GM21528 (cell line): ENCODE measurements around the gene ZNF69.
A peak's percentile ranks its signal among the peaks of the same experiment; 100 is the strongest.
"Not testable (repeated sequence)": the region's sequence is repeated elsewhere in the genome, so short reads cannot be mapped to it uniquely, and the experiment has no call there.

Experiments used
- ATAC-seq: cut with Tn5 transposase; IDR thresholded peaks from one replicate; pipeline ENCODE4 v1.9.1; 2021; ENCODE audit warnings: mild to moderate bottlenecking, moderate library complexity; ENCODE audit not compliant: unreplicated experiment, low FRiP score

Gene ZNF69

GRCh38 chr19:11890634-11891033 lies 3.1 kb downstream of the ZNF69 start:
- no peak for ATAC-seq

DNA sequence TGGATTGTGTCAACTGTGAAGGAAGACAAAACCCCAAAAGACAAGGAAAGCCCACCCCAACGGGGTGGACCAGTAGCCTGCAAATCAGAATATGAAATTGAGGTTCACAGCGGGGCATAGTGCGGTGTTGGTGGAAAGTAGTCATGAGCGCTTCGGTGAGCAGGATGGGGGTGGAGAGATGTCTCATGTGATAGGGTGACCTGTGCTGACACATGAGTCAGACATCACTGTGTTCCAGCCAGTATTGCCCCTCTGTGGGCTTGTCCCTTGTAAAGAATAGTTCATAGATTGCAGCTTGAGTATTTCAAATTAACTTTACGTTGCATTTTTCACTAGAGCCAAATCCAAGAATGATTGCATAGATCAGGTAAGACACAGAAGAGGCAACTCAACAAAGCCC lies 7.3 kb downstream of the ZNF69 start:
- no peak for ATAC-seq

GRCh38 chr19:11902228-11902627 lies 14.6 kb downstream of the ZNF69 start:
- no peak for ATAC-seq

DNA sequence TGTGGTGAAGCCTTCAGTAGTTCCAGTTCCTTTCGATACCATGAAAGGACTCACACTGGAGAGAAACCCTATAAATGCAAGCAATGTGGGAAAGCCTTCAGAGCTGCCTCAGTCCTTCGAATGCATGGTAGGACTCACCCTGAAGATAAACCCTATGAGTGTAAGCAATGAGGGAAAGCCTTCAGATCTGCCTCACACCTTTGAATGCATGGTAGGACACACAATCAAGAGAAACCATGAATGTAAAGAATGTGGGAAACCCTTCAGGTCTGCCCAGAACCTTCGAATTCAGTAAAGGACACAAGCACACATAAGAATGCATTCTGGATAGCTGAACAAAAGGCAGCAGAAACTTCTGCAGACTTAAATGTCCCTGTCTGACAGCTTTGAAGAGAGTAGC lies 18.3 kb downstream of the ZNF69 start:
- no peak for ATAC-seq

GRCh38 chr19:11911937-11912336 lies 24.4 kb downstream of the ZNF69 start:
- not testable (repeated sequence) for ATAC-seq

DNA sequence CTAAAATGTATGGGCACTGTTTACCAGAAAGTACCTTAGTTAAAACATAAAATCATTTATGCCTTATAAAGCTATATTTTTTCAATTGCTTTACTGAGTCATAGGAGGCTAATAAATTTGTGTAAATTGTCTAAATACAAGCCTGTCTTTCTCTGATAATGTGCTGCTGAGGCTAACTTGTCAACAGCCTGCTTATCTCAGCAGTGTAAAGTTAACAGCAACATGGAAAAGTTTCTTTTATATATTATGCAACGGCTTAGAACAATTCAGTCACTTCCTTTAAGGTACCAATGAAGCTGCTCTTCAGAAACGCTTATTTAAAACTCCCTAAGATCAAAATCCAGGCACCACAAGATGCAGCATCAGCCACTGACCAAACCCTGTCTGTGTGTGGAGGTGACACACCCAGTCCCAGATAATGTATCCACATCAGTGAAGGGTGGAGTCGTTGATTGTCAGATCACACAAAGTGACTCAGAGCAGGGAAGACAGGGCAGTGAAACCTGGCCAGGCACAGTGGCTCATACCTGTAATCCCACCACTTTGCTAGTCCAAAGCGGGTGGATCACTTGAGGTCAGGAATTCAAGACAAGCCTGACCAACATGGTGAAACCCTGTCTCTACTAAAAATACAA lies 27.0 kb downstream of the ZNF69 start:
- not testable (repeated sequence) for ATAC-seq

DNA sequence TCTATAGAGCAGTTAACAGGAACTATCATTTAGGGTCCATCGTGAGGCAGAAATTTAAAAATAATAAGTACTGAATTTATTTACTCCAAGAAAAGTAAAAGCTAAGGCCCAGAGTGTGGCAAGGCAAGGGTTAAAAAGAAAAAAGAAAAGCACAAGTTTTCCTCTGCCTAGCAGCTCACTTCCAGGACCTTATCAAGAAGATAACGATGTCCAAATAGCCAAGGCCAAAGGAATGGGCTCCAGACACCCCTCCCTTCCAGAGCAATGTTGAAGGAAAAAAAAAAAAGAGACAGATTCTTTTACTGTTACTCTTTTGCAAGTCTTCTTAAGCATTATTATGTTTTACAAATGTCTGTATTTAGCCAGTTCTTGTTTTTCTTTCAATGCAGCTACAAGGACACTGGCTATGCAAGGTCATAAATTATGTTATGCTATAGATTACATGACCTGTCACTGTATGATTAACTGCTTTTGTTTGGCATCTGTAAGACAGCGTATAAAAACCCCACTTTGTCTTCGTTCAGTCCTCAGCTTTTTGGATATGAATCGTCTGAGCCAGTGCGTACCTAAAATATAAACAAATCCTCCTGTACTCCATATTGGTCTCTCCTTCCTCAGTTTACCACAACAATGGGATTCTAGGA lies 34.4 kb downstream of the ZNF69 start:
- no peak for ATAC-seq

DNA sequence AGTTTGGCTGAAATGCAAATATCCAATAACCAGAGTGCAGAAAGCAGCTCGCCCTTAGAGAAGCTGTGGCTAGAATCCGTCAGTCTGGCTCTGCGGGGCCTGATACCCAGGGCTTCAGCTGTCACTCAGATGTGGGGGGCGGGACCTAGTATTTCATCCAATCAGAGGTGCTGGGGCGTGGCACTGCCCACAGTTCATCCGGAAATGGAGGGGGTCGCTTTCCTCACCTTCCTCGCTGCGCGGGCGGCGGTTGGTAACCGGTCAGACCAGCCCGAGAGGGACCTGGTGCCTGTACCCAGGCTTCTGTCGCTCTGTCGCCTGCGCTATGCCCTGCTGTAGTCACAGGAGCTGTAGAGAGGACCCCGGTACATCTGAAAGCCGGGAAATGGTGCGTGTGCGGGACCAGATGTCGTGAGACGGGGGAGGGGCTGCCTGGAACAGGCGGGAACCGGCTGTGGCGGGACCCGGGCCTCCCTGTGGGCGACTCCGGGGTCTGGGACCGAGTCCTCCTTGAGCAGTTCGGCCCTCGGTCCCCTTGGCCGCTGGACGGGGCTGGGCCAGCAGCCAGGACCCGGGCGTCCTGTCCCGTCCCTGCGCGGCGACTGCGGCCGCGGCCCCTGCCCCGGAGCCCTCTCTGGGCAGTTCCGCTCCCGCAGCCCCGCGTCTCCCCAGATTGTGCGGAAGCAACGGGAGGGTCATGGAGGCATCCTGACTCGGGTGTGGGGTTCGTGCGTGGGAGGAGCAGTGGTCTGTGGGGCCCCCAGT lies 37.5 kb downstream of the ZNF69 start, which contains the start of gene ZNF700:
Gene ZNF700 (plus strand): TSS at position 222 of the 765 bp plus-strand sequence. CDS start 104 bp downstream, at position 326.
- ATAC-seq, result peak; percentile 89

DNA sequence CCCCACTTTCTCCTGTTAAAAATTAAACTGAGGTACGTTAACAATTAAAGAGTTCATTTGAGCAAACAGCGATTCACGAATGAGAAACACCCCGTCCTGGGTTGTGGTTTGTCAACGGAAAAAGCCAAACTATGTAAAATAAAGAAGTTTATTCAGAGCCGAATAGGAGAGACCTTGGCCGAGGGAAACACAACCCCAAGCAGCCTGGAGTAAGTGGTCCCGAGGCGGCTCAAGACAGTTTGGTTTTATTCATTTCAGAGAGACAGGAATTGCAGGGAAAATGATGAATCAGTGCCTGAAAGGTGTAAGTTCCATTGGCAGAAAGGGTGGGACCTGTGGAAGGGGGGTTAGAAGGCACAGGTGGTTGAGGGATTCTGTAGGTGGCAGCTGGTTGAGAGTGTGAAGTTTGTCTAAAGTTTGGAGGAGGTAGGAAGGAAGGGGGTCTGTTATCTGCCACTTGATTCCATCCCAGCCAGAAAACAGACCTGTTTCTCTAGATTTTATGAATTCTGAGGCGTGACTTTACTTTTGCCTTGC lies 38.1 kb downstream of the ZNF69 start:
- not testable (repeated sequence) for ATAC-seq

DNA sequence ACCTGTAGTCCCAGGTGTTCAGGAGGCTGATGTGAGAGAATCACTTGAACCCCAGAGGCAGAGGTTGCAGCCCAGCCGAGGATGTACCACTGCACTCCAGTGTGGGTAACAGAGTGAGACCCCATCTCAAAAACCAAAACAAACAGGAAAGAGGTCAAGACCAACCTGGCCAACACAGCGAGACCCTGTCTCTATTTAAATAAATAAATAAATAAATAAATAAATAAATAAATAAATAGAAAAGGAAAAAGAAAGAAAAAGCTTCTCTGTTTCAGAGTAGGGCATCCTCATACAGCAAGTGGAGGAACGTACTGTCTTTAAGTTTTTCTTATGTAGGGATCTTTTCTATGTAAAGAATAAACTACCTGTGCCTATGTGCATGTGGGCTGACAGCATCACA lies 39.6 kb downstream of the ZNF69 start:
- no peak for ATAC-seq

DNA sequence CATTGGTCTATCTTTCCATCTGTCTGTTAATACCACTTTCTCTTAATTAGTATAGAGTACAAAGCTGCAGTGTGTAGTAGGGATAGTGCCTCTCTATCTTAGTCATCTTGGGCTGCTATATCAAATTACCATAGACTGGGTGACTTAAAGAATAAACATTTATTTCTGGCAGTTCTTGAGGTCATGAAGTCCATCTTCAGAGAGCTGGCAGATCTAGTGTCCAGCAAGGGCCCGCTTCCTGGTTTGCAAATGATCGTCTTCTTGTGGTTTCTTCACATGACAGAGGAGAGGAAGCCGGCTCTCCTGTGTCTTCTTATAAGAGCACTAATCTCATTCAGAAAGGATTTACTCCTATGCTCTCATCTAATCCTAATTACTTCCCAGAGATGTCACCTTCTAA lies 43.5 kb downstream of the ZNF69 start:
- ATAC-seq, result no peak

DNA sequence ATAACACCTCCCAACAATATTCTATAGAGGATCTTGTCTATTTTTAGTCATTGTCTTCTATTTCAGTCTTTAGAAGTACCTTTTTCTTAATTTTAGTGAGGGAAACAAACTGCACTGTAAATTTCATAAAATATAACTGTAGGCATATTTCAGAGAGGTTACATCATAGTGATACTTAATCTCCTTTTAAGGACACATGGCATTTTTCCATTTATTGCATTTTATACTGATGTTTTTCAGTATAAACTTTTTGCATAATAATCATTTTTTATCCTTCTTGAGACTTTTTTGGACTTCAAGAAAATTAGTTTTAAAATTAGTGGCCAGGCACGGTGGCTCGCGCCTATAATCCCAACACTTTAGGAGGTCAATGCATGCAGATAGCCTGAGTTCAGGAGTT lies 43.9 kb downstream of the ZNF69 start:
- no peak for ATAC-seq

- not testable (repeated sequence) for ATAC-seq
Observed at GRCh38 chr19:11935829-11936228, 48.2 kb downstream of the ZNF69 start.

DNA sequence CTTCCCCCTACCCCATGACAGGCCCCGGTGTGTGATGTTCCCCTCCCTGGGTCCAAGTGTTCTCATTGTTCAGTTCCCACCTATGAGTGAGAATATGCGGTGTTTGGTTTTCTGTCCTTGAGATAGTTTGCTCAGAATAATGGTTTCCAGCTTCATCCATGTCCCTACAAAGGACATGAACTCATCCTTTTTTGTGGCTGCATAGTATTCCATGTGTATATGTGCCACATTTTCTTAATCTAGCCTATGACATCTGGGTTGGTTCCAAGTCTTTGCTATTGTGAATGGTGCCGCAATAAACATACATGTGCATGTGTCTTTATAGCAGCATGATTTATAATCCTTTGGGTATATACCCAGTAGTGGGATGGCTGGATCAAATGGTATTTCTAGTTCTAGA lies 50.8 kb downstream of the ZNF69 start:
- not testable (repeated sequence) for ATAC-seq

- ATAC-seq, result not testable (repeated sequence)
Observed at GRCh38 chr19:11941361-11941887, 53.8 kb downstream of the ZNF69 start.

DNA sequence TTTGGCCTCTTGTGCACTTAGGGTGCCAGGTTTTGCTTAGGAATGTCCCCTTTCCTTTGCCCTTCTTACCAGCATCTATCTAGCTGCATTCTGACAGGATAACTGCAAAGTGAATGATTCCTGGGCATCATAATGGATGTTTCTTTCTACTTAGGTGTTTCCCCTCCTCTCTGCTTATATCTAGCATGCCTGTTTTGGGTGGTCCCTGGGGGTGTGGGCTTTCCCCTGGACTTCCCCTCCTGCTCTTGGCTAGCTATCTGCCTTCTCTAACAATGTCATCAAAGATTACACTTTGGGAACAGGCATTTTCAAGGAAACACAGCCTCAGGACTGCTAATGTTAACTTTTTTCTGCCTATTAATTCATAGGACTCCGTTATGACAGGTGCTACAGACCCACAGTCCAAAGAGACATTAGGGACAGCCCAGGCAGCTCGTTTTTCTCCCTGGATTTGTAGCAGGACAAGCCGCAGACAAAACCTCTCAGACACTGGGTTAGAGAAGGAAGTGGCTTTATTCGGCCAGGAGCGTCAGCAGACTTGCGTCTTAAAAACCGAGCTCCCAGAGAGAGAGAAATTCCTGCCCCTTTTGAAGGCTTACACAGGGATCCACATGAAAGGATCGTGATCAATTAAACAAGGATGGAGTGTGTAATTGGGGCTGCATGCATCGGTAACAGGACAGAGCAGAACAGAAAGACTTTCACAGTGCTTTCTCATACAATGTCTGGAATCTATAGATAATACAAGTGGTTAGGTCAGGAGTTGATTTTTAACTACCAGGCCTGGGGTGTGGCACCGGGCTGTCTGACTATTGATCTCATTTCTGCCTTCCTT lies 54.6 kb downstream of the ZNF69 start:
- no peak for ATAC-seq

DNA sequence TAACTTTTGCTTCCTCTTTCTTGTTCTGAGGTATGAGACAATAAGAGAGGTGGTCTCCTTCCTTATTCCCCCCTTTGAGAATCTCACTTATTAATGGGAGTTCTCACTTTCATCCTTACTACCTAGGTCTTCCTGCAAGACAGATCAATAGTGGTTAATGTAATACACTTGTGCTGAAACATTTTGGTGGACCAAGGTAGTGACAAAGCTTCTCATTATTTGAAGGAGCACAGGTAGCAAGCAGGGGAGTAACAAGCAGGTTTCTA lies 55.2 kb downstream of the ZNF69 start:
- no peak for ATAC-seq

GRCh38 chr19:11944656-11945055 lies 57.1 kb downstream of the ZNF69 start:
- no peak for ATAC-seq

DNA sequence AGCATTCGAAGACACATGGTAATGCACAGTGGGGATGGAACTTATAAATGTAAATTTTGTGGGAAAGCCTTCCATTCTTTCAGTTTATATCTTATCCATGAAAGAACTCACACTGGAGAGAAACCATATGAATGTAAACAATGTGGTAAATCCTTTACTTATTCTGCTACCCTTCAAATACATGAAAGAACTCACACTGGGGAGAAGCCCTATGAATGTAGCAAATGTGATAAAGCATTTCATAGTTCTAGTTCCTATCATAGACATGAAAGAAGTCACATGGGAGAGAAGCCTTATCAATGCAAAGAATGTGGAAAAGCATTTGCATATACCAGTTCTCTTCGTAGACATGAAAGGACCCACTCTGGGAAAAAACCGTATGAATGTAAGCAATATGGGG lies 61.1 kb downstream of the ZNF69 start:
- no peak for ATAC-seq

GRCh38 chr19:11949201-11949600 lies 61.6 kb downstream of the ZNF69 start:
- no peak for ATAC-seq
